Activated B cell treated with CpG ODN at 0.5 μM for 24 hours (primary cell): ENCODE results near the gene MEX3A. TPM values are rescaled to one million over a fixed set of nuclear protein-coding genes. Genes with fewer than 3 reads are reported as not detected.

Experiments used
- ATAC-seq: fragments of 200-7000 bp; cut with Tn5 transposase; one replicate; pipeline ENCODE4 v1.10.0; 2021; ENCODE audit warnings: low read depth, mild to moderate bottlenecking, moderate library complexity
- CTCF ChIA-PET: fragments of 350-600 bp; sonication (Branson Sonifier 250); formaldehyde crosslinking; loops from one replicate; lab custom pipeline; 2021; ENCODE audit warnings: antibody characterized with exemption; lab: Charles Lee
- POLR2A ChIA-PET: fragments of 350-600 bp; sonication (Branson Sonifier 250); formaldehyde crosslinking; loops from one replicate; lab custom pipeline; 2021; ENCODE audit warnings: antibody characterized with exemption; lab: Charles Lee
- DNase-seq: peaks from one replicate; pipeline ENCODE4 v3.0.0; 2022
- H3K27ac Mint-ChIP-seq: one replicate; pipeline ENCODE4 v1.8.0; 2020; ENCODE audit warnings: mixed read lengths
- H3K27me3 Mint-ChIP-seq: one replicate; pipeline ENCODE4 v1.8.0; 2021; ENCODE audit warnings: mixed read lengths
- H3K36me3 Mint-ChIP-seq: one replicate; pipeline ENCODE4 v1.8.0; 2021; ENCODE audit warnings: low read depth, mixed read lengths
- H3K4me1 Mint-ChIP-seq: one replicate; pipeline ENCODE4 v1.8.0; 2021; ENCODE audit warnings: mixed read lengths
- H3K4me3 Mint-ChIP-seq: one replicate; pipeline ENCODE4 v1.8.0; 2020; ENCODE audit warnings: mild to moderate bottlenecking, mixed read lengths
- H3K9me3 Mint-ChIP-seq: one replicate; pipeline ENCODE4 v1.8.0; 2020; ENCODE audit warnings: mixed read lengths
- CTCF ChIP-seq: fragments of 200-600 bp; IDR thresholded peaks from one replicate; pipeline ENCODE4 v1.8.0; 2022; ENCODE audit warnings: antibody characterized with exemption, mild to moderate bottlenecking
- intact Hi-C: fragments of 100-400 bp; cut with micrococcal nuclease; formaldehyde crosslinking; loops from one replicate; pipeline ENCODE4 v1.15.1; 2024
- total RNA-seq: library from RNA; stranded (reverse); gene quantifications from 2 replicates; pipeline ENCODE4 v1.2.3, GENCODE V29; 2022

Gene MEX3A
- total RNA-seq, 1 donor from 2014 or later: 0.47 TPM

- no peaks in the 10 kb centered on the region for H3K27me3 Mint-ChIP-seq
- no peaks in the 10 kb centered on the region for H3K9me3 Mint-ChIP-seq
- H3K36me3 Mint-ChIP-seq: no peaks in the 10 kb centered on the region
- H3K4me1 Mint-ChIP-seq: no peaks in the 10 kb centered on the region
- DNase-seq (no peak), ATAC-seq (no peak)
- H3K4me3 Mint-ChIP-seq: no peak overlapping the region
- intact Hi-C loops: loop anchor here (1.0 kb wide), 2 partner anchors 128 to 133 kb away; no protein-coding TSS in a partner anchor
- ChIA-PET CTCF (interaction anchor here (0.9 to 2.7 kb wide), 11 partner anchors 8 to 135 kb away, joined by 3 to 9 read pairs (median 3); partner anchors contain the start of genes SSR2 and UBQLN4), POLR2A (interaction anchor here (0.6 to 1.0 kb wide), 2 partner anchors 132 to 504 kb away, joined by 3 to 4 read pairs; partner anchors contain the start of gene KHDC4)
- no peak for TF ChIP-seq CTCF
- no peak overlapping the region for H3K27ac Mint-ChIP-seq
Observed at GRCh38 chr1:156065871-156066270, 16.4 kb downstream of the MEX3A start.

- no peak for TF ChIP-seq CTCF
- intact Hi-C loops: no loop called here
Observed at GRCh38 chr1:156065212-156065611, 17.1 kb downstream of the MEX3A start.

GRCh38 chr1:156064615-156065014, 17.6 kb downstream of the MEX3A start:
- POLR2A ChIA-PET: no interaction called here
- TF ChIP-seq CTCF: no peak
- intact Hi-C loops: no loop called here
- ATAC-seq: no peak
- no peak overlapping the region for H3K27ac Mint-ChIP-seq
- H3K4me3 Mint-ChIP-seq: no peak overlapping the region
- H3K27me3 Mint-ChIP-seq: no peaks in the 10 kb centered on the region
- no peak for DNase-seq
- H3K4me1 Mint-ChIP-seq: no peaks in the 10 kb centered on the region
- no peaks in the 10 kb centered on the region for H3K36me3 Mint-ChIP-seq
- H3K9me3 Mint-ChIP-seq: no peaks in the 10 kb centered on the region
- CTCF ChIA-PET: interaction anchor here (2.7 kb wide), 1 partner anchor 75 kb away, joined by 7 read pairs; no protein-coding TSS in a partner anchor

More at GRCh38 chr1:156065212-156065611, 17.1 kb downstream of the MEX3A start:
- ATAC-seq (no peak), DNase-seq (no peak)
- Mint-ChIP-seq H3K36me3 (no peaks in the 10 kb centered on the region), H3K4me1 (no peaks in the 10 kb centered on the region), H3K9me3 (no peaks in the 10 kb centered on the region), H3K27me3 (no peaks in the 10 kb centered on the region), H3K4me3 (no peak overlapping the region), H3K27ac (no peak overlapping the region)
- POLR2A ChIA-PET: interaction anchor here (0.6 kb wide), 1 partner anchor 504 kb away, joined by 4 read pairs; no protein-coding TSS in a partner anchor
- CTCF ChIA-PET: interaction anchor here (2.7 kb wide), 1 partner anchor 76 kb away, joined by 7 read pairs; no protein-coding TSS in a partner anchor

GRCh38 chr1:156063997-156064285, 18.3 kb downstream of the MEX3A start:
- DNase-seq (no peak), ATAC-seq (no peak)
- POLR2A ChIA-PET: interaction anchor here (0.6 kb wide), 1 partner anchor 44 kb away, joined by 4 read pairs; no protein-coding TSS in a partner anchor
- intact Hi-C loops: no loop called here
- CTCF ChIA-PET: no interaction called here
- no peak for TF ChIP-seq CTCF
- H3K27ac Mint-ChIP-seq: no peak overlapping the region
- no peaks in the 10 kb centered on the region for H3K27me3 Mint-ChIP-seq
- H3K9me3 Mint-ChIP-seq: no peaks in the 10 kb centered on the region
- no peaks in the 10 kb centered on the region for H3K4me1 Mint-ChIP-seq
- H3K36me3 Mint-ChIP-seq: no peaks in the 10 kb centered on the region
- H3K4me3 Mint-ChIP-seq: no peak overlapping the region

GRCh38 chr1:156062189-156062588, 20.1 kb downstream of the MEX3A start:
- Mint-ChIP-seq H3K27ac (no peak overlapping the region), H3K27me3 (no peaks in the 10 kb centered on the region), H3K9me3 (no peaks in the 10 kb centered on the region), H3K36me3 (peaks cover 16% of the 10 kb centered on the region), H3K4me3 (no peak overlapping the region), H3K4me1 (no peaks in the 10 kb centered on the region)
- ChIA-PET POLR2A (no interaction called here), CTCF (no interaction called here)
- no peak for TF ChIP-seq CTCF
- ATAC-seq: no peak
- intact Hi-C loops: no loop called here
- DNase-seq: no peak
